Astrocyte (in vitro differentiated cells and primary cell): ENCODE data around the gene RPS3. TPM values are rescaled to one million over a fixed set of nuclear protein-coding genes. Genes with fewer than 3 reads are reported as not detected.

Experiments
- DNase-seq: peaks from one replicate; pipeline ENCODE4 v3.0.0-alpha.2; 2010; ENCODE audit warnings: low read depth
- FAIRE-seq: peaks from 2 replicates; lab custom pipeline; 2011; peaks lifted over from hg19 to GRCh38; lab: Jason Lieb, UNC
- H2AFZ ChIP-seq: 2 replicates; pipeline ENCODE4 v1.6.0; 2012; ENCODE audit warnings: low read depth, low read length, inconsistent platforms
- H3K27ac ChIP-seq: 2 replicates; pipeline ENCODE4 v1.5.1; 2011; ENCODE audit warnings: low read depth, low read length, inconsistent platforms
- H3K27me3 ChIP-seq: 2 replicates; pipeline ENCODE4 v1.6.0; 2011; ENCODE audit warnings: low read length, inconsistent platforms; ENCODE audit not compliant: insufficient read depth
- H3K36me3 ChIP-seq: 2 replicates; pipeline ENCODE4 v1.5.1; 2011; ENCODE audit warnings: low read length, inconsistent platforms; ENCODE audit not compliant: insufficient read depth
- H3K4me1 ChIP-seq: 2 replicates; pipeline ENCODE4 v1.5.1; 2011; ENCODE audit warnings: low read length, inconsistent platforms; ENCODE audit not compliant: insufficient read depth
- H3K4me2 ChIP-seq: 2 replicates; pipeline ENCODE4 v1.6.0; 2012; ENCODE audit warnings: low read length, inconsistent platforms
- H3K4me3 ChIP-seq: 2 replicates; pipeline ENCODE4 v1.5.1; 2011; ENCODE audit warnings: low read depth, mild to moderate bottlenecking, low read length, inconsistent platforms; ENCODE audit not compliant: insufficient read depth
- H3K79me2 ChIP-seq: 2 replicates; pipeline ENCODE4 v1.6.0; 2012; ENCODE audit warnings: mild to moderate bottlenecking, low read length, inconsistent platforms; ENCODE audit not compliant: insufficient read depth
- H3K9ac ChIP-seq: 2 replicates; pipeline ENCODE4 v1.6.0; 2012; ENCODE audit warnings: mild to moderate bottlenecking, low read length, inconsistent platforms
- H3K9me3 ChIP-seq: 2 replicates; pipeline ENCODE4 v1.5.1; 2012; ENCODE audit warnings: low read depth, mild to moderate bottlenecking, low read length, inconsistent platforms; ENCODE audit not compliant: insufficient read depth
- H4K20me1 ChIP-seq: 2 replicates; pipeline ENCODE4 v1.6.0; 2012; ENCODE audit warnings: low read length, inconsistent platforms; ENCODE audit not compliant: insufficient read depth
- H3K27ac Mint-ChIP-seq: one replicate; pipeline ENCODE4 v1.8.0; 2021; ENCODE audit warnings: mild to moderate bottlenecking, mixed read lengths; ENCODE audit not compliant: unreplicated experiment
- H3K27me3 Mint-ChIP-seq: one replicate; pipeline ENCODE4 v1.8.0; 2021; ENCODE audit warnings: low read depth, mixed read lengths; ENCODE audit not compliant: unreplicated experiment
- H3K36me3 Mint-ChIP-seq: one replicate; pipeline ENCODE4 v1.8.0; 2021; ENCODE audit warnings: low read depth, mixed read lengths; ENCODE audit not compliant: unreplicated experiment
- H3K4me1 Mint-ChIP-seq: one replicate; pipeline ENCODE4 v1.8.0; 2021; ENCODE audit warnings: low read depth, mixed read lengths; ENCODE audit not compliant: unreplicated experiment
- H3K4me3 Mint-ChIP-seq: one replicate; pipeline ENCODE4 v1.8.0; 2021; ENCODE audit warnings: mild to moderate bottlenecking, moderate library complexity, mixed read lengths; ENCODE audit not compliant: unreplicated experiment
- H3K9me3 Mint-ChIP-seq: one replicate; pipeline ENCODE4 v1.8.0; 2021; ENCODE audit warnings: mild to moderate bottlenecking, mixed read lengths; ENCODE audit not compliant: unreplicated experiment
- CTCF ChIP-seq: IDR thresholded peaks from 2 replicates; pipeline ENCODE4 v1.5.1; 2011; ENCODE audit warnings: low read depth, mild to moderate bottlenecking, inconsistent platforms, low read length, moderate library complexity; ENCODE audit not compliant: insufficient read depth
- EZH2 ChIP-seq: IDR thresholded peaks from 2 replicates; pipeline ENCODE4 v1.6.1; 2012; ENCODE audit warnings: mild to moderate bottlenecking, low read length, inconsistent platforms; ENCODE audit not compliant: insufficient read depth
- total RNA-seq: library from RNA; stranded (reverse); gene quantifications from 2 replicates; pipeline ENCODE4 v1.2.1, GENCODE V29; 2021

Gene RPS3
- total RNA-seq, 1 donor from 2014 or later: 1,898 TPM

DNA sequence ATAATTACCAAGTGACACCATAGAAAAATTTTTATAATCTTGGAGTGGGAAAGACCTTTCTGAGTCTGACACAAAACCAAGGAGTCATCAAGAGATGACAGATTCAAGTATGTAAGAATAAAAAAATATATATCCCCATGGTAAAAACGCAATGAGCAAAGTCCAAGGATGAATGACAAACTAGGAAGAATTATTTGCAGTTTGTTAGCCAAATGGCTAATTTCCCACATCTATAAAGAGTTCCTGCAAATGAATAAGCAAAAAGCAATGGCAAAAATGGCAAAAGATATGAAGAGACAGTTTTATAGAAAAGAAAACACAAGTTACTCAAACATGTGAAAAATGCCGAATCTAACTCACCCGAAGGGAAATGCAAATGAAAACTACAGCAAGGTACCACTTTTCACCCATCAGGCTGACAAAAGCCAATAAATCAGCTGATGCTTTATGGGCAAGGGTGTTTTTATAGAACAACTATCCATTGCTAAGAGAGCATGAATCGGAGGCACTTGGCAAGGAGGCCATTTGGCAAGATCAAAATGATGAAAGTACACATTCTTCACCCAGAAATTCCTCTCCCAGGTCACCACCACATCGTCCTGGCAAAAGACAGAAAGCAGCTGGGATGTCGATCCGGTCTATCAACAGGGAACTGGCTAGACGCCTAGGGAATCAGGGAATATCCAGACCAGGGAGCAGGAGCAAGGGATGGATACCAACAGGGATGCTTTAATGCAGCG, 54.8 kb downstream of the RPS3 start:
- H3K9ac ChIP-seq: no peak overlapping the region
- H3K79me2 ChIP-seq: no peaks in the 10 kb centered on the region
- no peaks in the 10 kb centered on the region for H4K20me1 ChIP-seq
- FAIRE-seq (peak; percentile 79), DNase-seq (peak; percentile 88)
- no peak overlapping the region for H3K4me3 ChIP-seq
- no peak for TF ChIP-seq EZH2
- no peak for TF ChIP-seq CTCF
- H3K27ac ChIP-seq: no peak overlapping the region
- H3K36me3 ChIP-seq: no peaks in the 10 kb centered on the region
- Mint-ChIP-seq H3K27me3 (peaks cover 30% of the 10 kb centered on the region), H3K4me1 (no peaks in the 10 kb centered on the region), H3K9me3 (no peaks in the 10 kb centered on the region), H3K27ac (no peak overlapping the region), H3K36me3 (peaks cover 2% of the 10 kb centered on the region), H3K4me3 (no peak overlapping the region)
- no peak overlapping the region for H2AFZ ChIP-seq
- H3K9me3 ChIP-seq: no peaks in the 10 kb centered on the region
- H3K4me2 ChIP-seq: no peak overlapping the region
- peaks cover 6% of the 10 kb centered on the region for H3K4me1 ChIP-seq
- H3K27me3 ChIP-seq: no peaks in the 10 kb centered on the region

GRCh38 chr11:75454987-75455386, 55.7 kb downstream of the RPS3 start:
- Histone ChIP-seq H3K9ac (no peak overlapping the region), H4K20me1 (no peaks in the 10 kb centered on the region), H3K4me3 (no peak overlapping the region), H3K4me2 (no peak overlapping the region), H3K79me2 (no peaks in the 10 kb centered on the region), H2AFZ (no peak overlapping the region), H3K4me1 (peaks cover 6% of the 10 kb centered on the region), H3K27me3 (no peaks in the 10 kb centered on the region), H3K36me3 (no peaks in the 10 kb centered on the region), H3K9me3 (no peaks in the 10 kb centered on the region), H3K27ac (no peak overlapping the region)
- Mint-ChIP-seq H3K4me3 (no peak overlapping the region), H3K4me1 (no peaks in the 10 kb centered on the region), H3K36me3 (peaks cover 2% of the 10 kb centered on the region), H3K27me3 (peaks cover 30% of the 10 kb centered on the region), H3K9me3 (no peaks in the 10 kb centered on the region), H3K27ac (no peak overlapping the region)
- FAIRE-seq (no peak), DNase-seq (no peak)
- TF ChIP-seq EZH2: no peak
- TF ChIP-seq CTCF: no peak

Other genes with a start within 250 kb of the RPS3 start
- gene SLCO2B1, start 248.4 kb upstream of the RPS3 start, total RNA-seq: 2.6 and 5.0 TPM in 2 replicates
- gene TPBGL, start 158.7 kb upstream of the RPS3 start, total RNA-seq: 0.20 and 0.41 TPM in 2 replicates
- gene ARRB1, start 47.9 kb upstream of the RPS3 start, total RNA-seq: 22.7 and 28.5 TPM in 2 replicates
- 0.77 and 0.87 TPM in 2 replicates for gene KLHL35, start 33.7 kb downstream of the RPS3 start, total RNA-seq
- gene GDPD5, start 126.4 kb downstream of the RPS3 start, total RNA-seq: 6.7 and 9.4 TPM in 2 replicates
- gene SERPINH1, start 162.7 kb downstream of the RPS3 start, total RNA-seq: 768 and 923 TPM in 2 replicates